ENCODE data around the gene HK1.

Gene HK1

GRCh38 chr10:69278446-69278963 lies at the start of gene HK1:
Gene HK1 (plus strand): TSS chr10:69278496.
- POLR2A ChIA-PET, result interaction anchor here (0.6 to 1.2 kb wide), 2 partner anchors 32 to 41 kb away, joined by 3 to 6 read pairs; no protein-coding TSS in a partner anchor
- CTCF ChIA-PET, result interaction anchor here (0.8 to 1.1 kb wide), 2 partner anchors 116 to 130 kb away, joined by 3 to 5 read pairs; no protein-coding TSS in a partner anchor
- H3K4me1 ChIP-seq (ENCODE audit: control insufficient read depth, insufficient read depth, low read length), result no peaks in the 10 kb centered on the region
- H3K4me3 ChIP-seq (ENCODE audit: low read depth, low read length), result no peak within 1 kb of the TSS
- TF ChIP-seq HOXA7 (CRISPR knock-in tag; IDR thresholded peaks at IDR 0.05; ENCODE audit: borderline replicate concordance) (no peak), ZNF692 (tag by site-specific recombination; IDR thresholded peaks at IDR 0.05) (no peak), ZNF223 (tag by site-specific recombination; IDR thresholded peaks at IDR 0.05) (no peak), ZNF747 (tag by site-specific recombination; IDR thresholded peaks at IDR 0.05) (no peak), ZNF239 (tag by site-specific recombination; IDR thresholded peaks at IDR 0.05) (no peak), ZNF311 (tag by site-specific recombination; IDR thresholded peaks at IDR 0.05; ENCODE audit: borderline replicate concordance) (no peak), ZNF140 (tag by site-specific recombination; IDR thresholded peaks at IDR 0.05) (no peak), CTCF (tag by site-specific recombination; IDR thresholded peaks at IDR 0.05) (no peak), SP3 (tag by site-specific recombination; IDR thresholded peaks at IDR 0.05) (no peak), KLF9 (tag by site-specific recombination; IDR thresholded peaks at IDR 0.05; ENCODE audit: low read depth) (no peak), ZNF138 (tag by site-specific recombination; IDR thresholded peaks at IDR 0.05; ENCODE audit: borderline replicate concordance) (no peak), ZNF776 (tag by site-specific recombination; IDR thresholded peaks at IDR 0.05; ENCODE audit: borderline replicate concordance) (no peak), ZSCAN30 (tag by site-specific recombination; IDR thresholded peaks at IDR 0.05) (no peak), ZBTB48 (tag by site-specific recombination; IDR thresholded peaks at IDR 0.05) (no peak), ZBTB11 (tag by site-specific recombination; conservative IDR thresholded peaks at IDR 0.05; ENCODE audit: low read depth) (no peak), ZNF837 (tag by site-specific recombination; IDR thresholded peaks at IDR 0.05) (no peak)
- H3K27ac ChIP-seq (ENCODE audit: extremely low read depth, low read depth, low read length), result no peak within 1 kb of the TSS
- no peaks in the 10 kb centered on the region for H3K36me3 ChIP-seq (ENCODE audit: control insufficient read depth in 2 of 2, insufficient read depth in 1 of 2, low read length in 2 of 2)
- H3K9me3 ChIP-seq (ENCODE audit: control insufficient read depth, insufficient read depth, low read depth, low read length), result no peaks in the 10 kb centered on the region

GRCh38 chr10:69229616-69229916 lies 48.7 kb upstream of the HK1 start:
- CTCF ChIA-PET, result interaction anchor here (2.4 kb wide), 1 partner anchor 9 kb away, joined by 11 read pairs; no protein-coding TSS in a partner anchor
- Histone ChIP-seq H3K9me3 (ENCODE audit: control insufficient read depth, insufficient read depth, low read depth, low read length) (no peaks in the 10 kb centered on the region), H3K4me1 (ENCODE audit: control insufficient read depth, insufficient read depth, low read length) (no peaks in the 10 kb centered on the region), H3K36me3 (ENCODE audit: control insufficient read depth in 2 of 2, insufficient read depth in 1 of 2, low read length in 2 of 2) (no peaks in the 10 kb centered on the region), H3K4me3 (ENCODE audit: low read depth, low read length) (no peak overlapping the region), H3K27ac (ENCODE audit: extremely low read depth, low read depth, low read length) (no peak overlapping the region)
- POLR2A ChIA-PET, result no interaction called here
- no peak for TF ChIP-seq ZNF324 (tag by site-specific recombination; IDR thresholded peaks at IDR 0.05)
- TF ChIP-seq ZNF837 (tag by site-specific recombination; IDR thresholded peaks at IDR 0.05), result no peak
- no peak for TF ChIP-seq EGR2 (tag by site-specific recombination; IDR thresholded peaks at IDR 0.05; ENCODE audit: low read depth)
- no peak for TF ChIP-seq ZNF488 (tag by site-specific recombination; IDR thresholded peaks at IDR 0.05)
- TF ChIP-seq ZFP3 (tag by site-specific recombination; IDR thresholded peaks at IDR 0.05; ENCODE audit: low read depth), result no peak
- no peak for TF ChIP-seq ZXDB (tag by site-specific recombination; IDR thresholded peaks at IDR 0.05)
- no peak for TF ChIP-seq ZNF366 (tag by site-specific recombination; conservative IDR thresholded peaks at IDR 0.05)
- no peak for TF ChIP-seq SP7 (tag by site-specific recombination; IDR thresholded peaks at IDR 0.05)
- no peak for TF ChIP-seq GLI2 (tag by site-specific recombination; IDR thresholded peaks at IDR 0.05; ENCODE audit: borderline replicate concordance, low read depth)
- no peak for TF ChIP-seq RBAK (tag by site-specific recombination; IDR thresholded peaks at IDR 0.05)
- no peak for TF ChIP-seq KLF9 (tag by site-specific recombination; IDR thresholded peaks at IDR 0.05; ENCODE audit: low read depth)
- TF ChIP-seq ZNF792 (tag by site-specific recombination; IDR thresholded peaks at IDR 0.05), result no peak
- no peak for TF ChIP-seq ZNF24 (tag by site-specific recombination; IDR thresholded peaks at IDR 0.05)
- TF ChIP-seq ZBTB8A (tag by site-specific recombination; IDR thresholded peaks at IDR 0.05), result no peak
- TF ChIP-seq ZNF561 (tag by site-specific recombination; IDR thresholded peaks at IDR 0.05; ENCODE audit: borderline replicate concordance), result no peak
- no peak for TF ChIP-seq ZNF416 (tag by site-specific recombination; IDR thresholded peaks at IDR 0.05)
- TF ChIP-seq ZNF214 (tag by site-specific recombination; IDR thresholded peaks at IDR 0.05; ENCODE audit: borderline replicate concordance), result no peak

All from HEK293 (cell line).